ENCODE results near the gene CPED1. TPM values are rescaled to one million over a fixed set of nuclear protein-coding genes. Genes with fewer than 3 reads are reported as not detected.

CPED1 gene
- total RNA-seq, 1 donor from 2014 or later: 0.09 TPM

- no peaks in the 10 kb centered on the region for H3K36me3 Mint-ChIP-seq (ENCODE audit: low read depth)
- no peaks in the 10 kb centered on the region for H3K4me1 Mint-ChIP-seq
- H3K4me3 Mint-ChIP-seq: no peak overlapping the region
- CTCF ChIA-PET: interaction anchor here (1.5 kb wide), 1 partner anchor 51 kb away, joined by 3 read pairs; no protein-coding TSS in a partner anchor
- no peaks in the 10 kb centered on the region for H3K9me3 Mint-ChIP-seq
- no peak overlapping the region for H3K27ac Mint-ChIP-seq
- POLR2A ChIA-PET: no interaction called here
- no peak for DNase-seq
- H3K27me3 Mint-ChIP-seq: peaks cover 5% of the 10 kb centered on the region
- intact Hi-C loops (cut with micrococcal nuclease): no loop called here
- ATAC-seq (ENCODE audit: low read depth): no peak
- TF ChIP-seq, protein P1, sequence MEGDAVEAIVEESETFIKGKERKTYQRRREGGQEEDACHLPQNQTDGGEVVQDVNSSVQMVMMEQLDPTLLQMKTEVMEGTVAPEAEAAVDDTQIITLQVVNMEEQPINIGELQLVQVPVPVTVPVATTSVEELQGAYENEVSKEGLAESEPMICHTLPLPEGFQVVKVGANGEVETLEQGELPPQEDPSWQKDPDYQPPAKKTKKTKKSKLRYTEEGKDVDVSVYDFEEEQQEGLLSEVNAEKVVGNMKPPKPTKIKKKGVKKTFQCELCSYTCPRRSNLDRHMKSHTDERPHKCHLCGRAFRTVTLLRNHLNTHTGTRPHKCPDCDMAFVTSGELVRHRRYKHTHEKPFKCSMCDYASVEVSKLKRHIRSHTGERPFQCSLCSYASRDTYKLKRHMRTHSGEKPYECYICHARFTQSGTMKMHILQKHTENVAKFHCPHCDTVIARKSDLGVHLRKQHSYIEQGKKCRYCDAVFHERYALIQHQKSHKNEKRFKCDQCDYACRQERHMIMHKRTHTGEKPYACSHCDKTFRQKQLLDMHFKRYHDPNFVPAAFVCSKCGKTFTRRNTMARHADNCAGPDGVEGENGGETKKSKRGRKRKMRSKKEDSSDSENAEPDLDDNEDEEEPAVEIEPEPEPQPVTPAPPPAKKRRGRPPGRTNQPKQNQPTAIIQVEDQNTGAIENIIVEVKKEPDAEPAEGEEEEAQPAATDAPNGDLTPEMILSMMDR (IDR thresholded peaks at IDR 0.05): no peak
These were observed 49.6 kb downstream of the CPED1 start for GRCh38 chr7:121037957-121038716.

DNA sequence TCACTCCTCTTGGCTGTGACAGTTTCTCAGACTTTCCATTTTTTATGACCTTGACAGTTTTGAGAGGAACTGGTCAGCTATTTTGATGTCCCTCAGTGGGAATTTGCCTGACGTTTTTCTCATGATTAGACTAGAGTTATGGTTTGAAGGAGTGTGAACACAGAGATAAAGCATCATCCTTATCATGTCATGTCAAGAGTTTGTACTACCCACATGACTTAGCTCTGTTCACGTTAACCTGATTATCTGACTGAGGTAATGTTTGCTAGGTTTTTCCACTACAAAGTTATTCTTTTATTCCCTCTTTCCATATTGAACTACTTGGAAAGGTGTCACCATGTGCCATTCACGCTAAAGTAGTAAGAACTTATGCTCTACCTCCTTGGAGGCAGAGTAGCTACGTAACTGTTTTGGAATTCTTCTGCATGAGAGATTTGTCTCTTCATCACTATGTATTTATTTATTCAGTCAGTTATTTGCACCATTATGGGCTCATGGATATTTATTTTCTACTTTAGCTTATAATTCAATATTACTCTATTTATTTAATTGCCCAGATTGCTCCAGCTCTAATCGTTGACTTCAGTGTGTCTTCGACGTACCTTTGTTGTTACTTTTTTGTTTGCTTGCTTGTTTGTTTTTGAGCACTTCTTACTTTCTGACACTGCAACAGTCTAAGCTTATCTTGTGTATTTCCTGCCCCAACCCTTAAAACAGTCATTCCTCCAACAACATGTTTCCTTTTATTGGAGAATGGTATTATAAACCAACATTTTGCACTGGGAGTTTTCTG lies 50.4 kb downstream of the CPED1 start:
- Mint-ChIP-seq H3K4me1 (no peaks in the 10 kb centered on the region), H3K4me3 (no peak overlapping the region), H3K9me3 (no peaks in the 10 kb centered on the region), H3K36me3 (ENCODE audit: low read depth) (no peaks in the 10 kb centered on the region), H3K27ac (no peak overlapping the region), H3K27me3 (peaks cover 8% of the 10 kb centered on the region)
- ChIA-PET CTCF (interaction anchor here (1.5 kb wide), 1 partner anchor 52 kb away, joined by 3 read pairs; no protein-coding TSS in a partner anchor), POLR2A (no interaction called here)
- DNase-seq (no peak), ATAC-seq (ENCODE audit: low read depth) (no peak)
- intact Hi-C loops (cut with micrococcal nuclease): no loop called here
- TF ChIP-seq, protein P1 (IDR thresholded peaks at IDR 0.05): no peak

DNA sequence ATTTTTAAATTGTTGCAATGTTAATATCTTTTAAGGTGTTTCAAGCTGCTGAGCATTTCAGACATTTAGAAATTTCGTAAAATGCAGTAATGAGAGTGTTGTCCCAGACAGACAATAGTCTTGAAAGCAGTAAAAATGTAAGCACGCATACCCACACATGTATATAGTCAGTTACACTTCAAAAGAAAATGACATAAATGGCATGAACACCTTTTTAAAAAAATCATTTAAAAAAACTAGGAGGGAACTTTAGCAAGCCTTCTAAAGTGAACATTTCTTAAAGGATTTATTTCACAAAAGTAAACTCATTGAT lies 51.0 kb downstream of the CPED1 start:
- CTCF ChIA-PET: no interaction called here
- Mint-ChIP-seq H3K27ac (no peak overlapping the region), H3K4me3 (no peak overlapping the region), H3K36me3 (ENCODE audit: low read depth) (no peaks in the 10 kb centered on the region), H3K27me3 (peaks cover 8% of the 10 kb centered on the region), H3K4me1 (no peaks in the 10 kb centered on the region), H3K9me3 (no peaks in the 10 kb centered on the region)
- POLR2A ChIA-PET: no interaction called here
- DNase-seq (no peak), ATAC-seq (ENCODE audit: low read depth) (no peak)
- intact Hi-C loops (cut with micrococcal nuclease): no loop called here
- TF ChIP-seq, protein P1 (IDR thresholded peaks at IDR 0.05): no peak

DNA sequence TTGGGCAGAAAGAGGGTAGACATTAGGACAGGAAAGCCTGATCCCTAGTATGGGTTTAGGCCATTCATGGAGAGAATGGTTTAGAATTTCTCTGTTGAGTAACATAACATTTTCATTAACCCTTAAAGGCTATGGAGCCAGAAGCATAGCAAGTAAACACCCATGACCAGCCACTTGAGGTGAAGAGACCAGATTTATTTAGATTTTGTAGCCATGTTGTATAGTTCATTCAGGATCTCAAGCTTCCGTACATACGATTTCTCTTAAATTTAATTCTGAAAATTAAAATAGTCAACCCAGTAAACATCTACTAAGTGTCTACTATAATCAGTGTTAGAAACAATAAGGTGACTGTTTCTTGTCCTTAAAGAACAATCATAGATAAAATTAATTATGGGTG lies 51.5 kb downstream of the CPED1 start:
- ChIA-PET CTCF (no interaction called here), POLR2A (no interaction called here)
- TF ChIP-seq, protein P1 (IDR thresholded peaks at IDR 0.05): no peak
- intact Hi-C loops (cut with micrococcal nuclease): no loop called here
- no peaks in the 10 kb centered on the region for H3K36me3 Mint-ChIP-seq (ENCODE audit: low read depth)
- no peaks in the 10 kb centered on the region for H3K9me3 Mint-ChIP-seq
- H3K4me1 Mint-ChIP-seq: no peaks in the 10 kb centered on the region
- DNase-seq (no peak), ATAC-seq (ENCODE audit: low read depth) (no peak)
- H3K4me3 Mint-ChIP-seq: no peak overlapping the region
- H3K27me3 Mint-ChIP-seq: peaks cover 8% of the 10 kb centered on the region
- no peak overlapping the region for H3K27ac Mint-ChIP-seq

DNA sequence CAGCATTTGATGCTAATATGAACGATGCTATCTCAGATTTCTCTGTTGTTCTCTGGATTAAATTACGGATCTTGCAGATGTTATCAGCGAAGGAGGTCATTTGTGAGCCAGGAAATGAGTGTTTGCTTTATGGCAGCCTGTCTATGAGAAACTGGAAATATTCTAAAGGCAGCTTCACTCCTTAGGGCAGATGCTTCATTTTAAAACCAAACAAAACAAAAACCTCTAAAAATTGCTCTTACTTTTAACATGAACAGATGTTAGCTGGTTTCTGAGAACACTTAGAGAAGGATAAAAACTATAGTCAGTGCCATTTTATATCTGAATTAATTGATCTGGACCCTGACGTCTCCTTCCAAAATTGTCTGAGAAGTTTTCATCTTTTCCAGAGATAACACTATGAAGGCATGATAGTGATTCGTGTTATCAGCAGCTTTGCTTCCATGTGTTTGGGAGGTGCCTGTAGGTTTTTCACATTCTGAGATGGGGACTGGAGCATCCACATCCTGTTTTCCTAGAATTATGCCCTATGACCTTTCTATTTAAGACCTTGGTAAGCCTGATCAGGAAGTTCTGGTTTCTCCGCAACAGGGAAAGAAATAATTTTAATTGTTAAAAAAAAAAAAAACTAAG lies 53.1 kb downstream of the CPED1 start:
- intact Hi-C loops (cut with micrococcal nuclease): no loop called here
- POLR2A ChIA-PET: no interaction called here

More for the DNA sequence above, 53.1 kb downstream of the CPED1 start:
- DNase-seq (no peak), ATAC-seq (ENCODE audit: low read depth) (no peak)
- no peaks in the 10 kb centered on the region for H3K36me3 Mint-ChIP-seq (ENCODE audit: low read depth)
- H3K9me3 Mint-ChIP-seq: no peaks in the 10 kb centered on the region
- TF ChIP-seq, protein P1 (IDR thresholded peaks at IDR 0.05): no peak
- H3K4me1 Mint-ChIP-seq: no peaks in the 10 kb centered on the region
- no peak overlapping the region for H3K27ac Mint-ChIP-seq
- CTCF ChIA-PET: no interaction called here
- no peak overlapping the region for H3K4me3 Mint-ChIP-seq
- H3K27me3 Mint-ChIP-seq: peaks cover 8% of the 10 kb centered on the region
